DMS153 treated with DMSO at 0.1 percent for 48 hours (cell line): ENCODE measurements around the gene MSRB1.

Experiments
- DNase-seq: peaks from one replicate; lab custom pipeline; 2025; ENCODE audit not compliant: unreplicated experiment; lab: John Stamatoyannopoulos, UW

Gene MSRB1, protein sequence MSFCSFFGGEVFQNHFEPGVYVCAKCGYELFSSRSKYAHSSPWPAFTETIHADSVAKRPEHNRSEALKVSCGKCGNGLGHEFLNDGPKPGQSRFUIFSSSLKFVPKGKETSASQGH

DNA sequence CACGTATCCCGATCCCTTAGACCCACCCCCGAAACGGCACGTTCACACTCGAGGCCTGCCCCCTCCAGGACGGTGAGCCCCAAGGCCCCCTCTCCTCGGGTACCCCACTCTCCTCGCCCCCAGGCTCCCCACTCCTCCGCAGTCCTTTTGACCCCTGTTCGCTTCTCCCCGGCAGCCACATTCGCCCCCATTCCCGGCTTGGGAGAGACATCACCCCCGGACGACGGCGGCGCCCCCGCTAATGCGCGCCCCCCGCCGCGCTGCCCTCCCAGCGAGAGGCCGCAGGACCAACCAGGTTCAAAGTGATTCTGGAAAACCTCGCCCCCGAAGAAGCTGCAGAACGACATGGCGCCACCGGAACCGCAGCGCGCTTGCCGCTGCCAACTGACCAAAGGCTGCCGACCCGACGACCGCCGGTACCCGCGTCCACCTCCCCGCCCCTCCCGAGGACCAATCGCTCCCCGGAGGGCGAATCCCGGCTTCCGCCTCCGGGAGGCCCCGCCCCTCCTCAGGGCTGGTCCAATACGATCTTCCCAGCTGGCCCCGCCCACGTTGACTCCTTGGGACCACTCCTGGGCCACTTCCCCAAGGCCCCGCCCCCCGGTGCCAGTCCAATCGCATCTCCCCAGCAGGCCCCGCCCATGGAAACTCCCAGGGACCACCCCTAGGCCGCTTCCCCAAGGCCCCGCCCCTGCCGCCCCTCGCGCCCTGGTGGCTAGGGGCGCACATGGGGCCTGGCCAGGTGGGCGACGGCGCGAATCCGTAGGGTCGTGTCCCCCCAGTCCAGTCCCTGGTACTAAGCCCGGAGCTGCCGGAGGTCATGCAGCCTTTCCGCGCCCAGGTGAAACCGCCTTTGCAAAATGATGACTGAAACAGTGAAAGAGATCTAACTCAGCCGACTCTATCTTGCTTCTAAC lies at the start of gene MSRB1:
Gene MSRB1 (minus strand): TSS at position 390 of the 917 bp plus-strand sequence. CDS start 43 bp downstream, at position 347.
- peak; percentile 96 for DNase-seq

DNA sequence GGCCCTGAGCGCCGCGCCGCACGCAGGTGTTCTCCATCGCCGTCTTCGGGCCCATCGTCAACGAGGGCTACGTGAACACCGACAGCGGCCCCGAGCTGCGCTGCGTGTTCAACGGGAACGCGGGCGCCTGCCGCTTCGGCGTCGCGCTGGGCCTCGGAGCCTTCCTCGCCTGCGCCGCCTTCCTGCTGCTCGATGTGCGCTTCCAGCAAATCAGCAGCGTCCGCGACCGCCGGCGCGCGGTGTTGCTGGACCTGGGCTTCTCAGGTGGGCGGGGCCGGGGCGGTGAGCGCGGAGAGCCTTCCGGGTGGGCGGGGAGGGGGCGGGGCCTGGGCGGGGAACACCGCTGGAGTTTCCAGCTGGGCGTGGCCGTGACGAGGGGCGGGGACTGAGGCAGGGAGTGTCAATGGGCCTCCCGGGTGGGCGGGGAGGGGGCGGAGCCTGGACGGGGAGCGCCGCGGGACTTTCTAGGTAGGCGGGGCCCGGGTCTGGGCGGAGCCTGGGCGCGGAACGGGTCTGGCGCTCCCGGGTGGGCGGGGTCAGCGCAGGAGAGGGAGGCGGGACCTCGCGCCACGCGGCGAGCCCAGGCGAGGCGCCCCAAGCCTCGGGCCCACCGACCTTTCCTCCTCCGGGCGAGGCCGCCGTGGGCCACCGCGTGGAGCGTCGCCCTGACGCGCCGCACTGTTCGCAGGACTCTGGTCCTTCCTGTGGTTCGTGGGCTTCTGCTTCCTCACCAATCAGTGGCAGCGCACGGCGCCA lies 49.1 kb upstream of the MSRB1 start:
- no peak for DNase-seq

DNA sequence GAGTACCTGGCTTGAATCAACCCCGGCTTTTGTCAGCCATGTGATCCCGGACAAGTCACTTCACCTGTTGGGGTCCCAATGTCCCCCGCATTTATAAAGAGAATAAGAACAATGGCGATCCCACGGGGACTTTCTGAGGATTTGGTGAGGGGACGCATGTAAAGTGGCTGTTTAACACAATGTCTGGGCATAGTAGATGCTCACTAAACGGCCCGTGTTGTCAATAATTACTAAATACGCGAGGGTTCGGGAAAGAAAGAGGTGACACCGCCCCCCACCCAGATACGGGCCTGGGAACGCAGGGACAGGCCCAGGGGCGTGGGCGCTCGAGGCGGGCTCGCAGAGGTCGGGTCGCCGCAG lies 48.6 kb upstream of the MSRB1 start:
- no peak for DNase-seq

DNA sequence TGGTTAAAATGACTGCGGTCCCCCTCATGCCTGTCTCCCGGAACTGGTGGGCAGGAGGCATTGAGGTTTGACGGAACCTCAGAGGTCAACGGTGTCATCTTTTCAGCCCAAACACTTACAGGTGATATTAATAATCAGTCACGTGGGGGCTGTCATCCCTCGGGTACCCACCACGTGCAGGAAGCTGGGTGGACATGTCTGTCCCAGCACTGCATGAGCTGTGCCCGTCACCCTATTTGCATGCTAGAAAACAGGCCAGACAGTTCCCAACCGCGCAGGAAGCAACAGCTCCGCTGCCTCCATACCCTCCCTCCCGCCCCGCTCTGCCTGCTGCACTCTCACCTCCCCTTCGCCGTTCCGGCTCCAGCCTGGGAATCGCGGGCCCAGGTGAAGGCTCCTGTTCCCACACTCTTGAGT lies 48.1 kb upstream of the MSRB1 start:
- no peak for DNase-seq

DNA sequence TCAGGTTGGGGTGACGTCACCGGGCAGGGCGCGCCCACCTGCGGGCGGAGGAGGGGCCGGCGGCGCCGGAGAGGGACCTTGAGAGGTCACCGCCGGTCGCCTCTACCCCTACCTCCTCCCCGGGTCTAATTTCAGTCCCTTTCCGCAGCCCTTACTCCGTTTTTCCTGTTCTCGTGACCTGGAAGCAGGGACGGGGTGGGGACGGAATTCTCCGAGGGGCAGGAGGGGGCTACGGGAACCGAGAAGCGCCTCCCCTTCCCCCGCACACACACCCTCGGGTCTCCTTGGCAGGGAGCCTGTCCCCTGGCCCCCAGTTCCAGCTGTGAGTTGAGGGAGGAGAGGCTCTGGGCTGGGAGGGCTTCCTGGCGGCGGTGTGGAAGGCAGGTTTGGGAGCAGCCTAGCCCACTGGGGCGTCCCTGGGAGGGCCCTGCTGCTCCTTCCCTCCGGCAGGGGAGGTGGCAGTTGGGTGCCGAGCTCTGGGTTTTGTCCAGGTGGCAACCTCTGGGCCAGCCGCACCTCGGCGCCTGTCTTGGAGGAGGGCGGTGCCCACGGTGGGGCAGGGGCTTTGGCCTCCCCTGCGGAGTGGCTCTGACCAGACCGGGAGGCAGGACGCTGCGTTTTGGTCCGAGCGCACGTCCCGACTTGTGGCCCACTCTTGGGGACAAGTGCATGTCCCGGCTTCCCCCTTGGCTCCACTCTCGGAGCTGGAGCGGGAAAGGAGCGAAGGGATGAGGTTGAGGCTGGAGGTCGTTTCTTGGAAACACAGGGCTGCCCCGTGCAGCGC lies 47.5 kb upstream of the MSRB1 start:
- no peak for DNase-seq

DNA sequence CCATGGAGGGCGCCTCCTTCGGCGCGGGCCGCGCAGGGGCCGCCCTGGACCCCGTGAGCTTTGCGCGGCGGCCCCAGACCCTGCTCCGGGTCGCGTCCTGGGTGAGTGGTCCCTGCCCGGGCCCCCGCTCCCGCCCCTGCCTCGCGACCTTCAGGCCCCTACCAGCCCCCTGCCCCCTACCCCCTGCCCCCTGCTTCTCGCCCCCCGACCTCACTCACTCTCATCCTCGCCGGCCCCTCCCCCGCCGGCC lies 47.0 kb upstream of the MSRB1 start:
- DNase-seq, result no peak

DNA sequence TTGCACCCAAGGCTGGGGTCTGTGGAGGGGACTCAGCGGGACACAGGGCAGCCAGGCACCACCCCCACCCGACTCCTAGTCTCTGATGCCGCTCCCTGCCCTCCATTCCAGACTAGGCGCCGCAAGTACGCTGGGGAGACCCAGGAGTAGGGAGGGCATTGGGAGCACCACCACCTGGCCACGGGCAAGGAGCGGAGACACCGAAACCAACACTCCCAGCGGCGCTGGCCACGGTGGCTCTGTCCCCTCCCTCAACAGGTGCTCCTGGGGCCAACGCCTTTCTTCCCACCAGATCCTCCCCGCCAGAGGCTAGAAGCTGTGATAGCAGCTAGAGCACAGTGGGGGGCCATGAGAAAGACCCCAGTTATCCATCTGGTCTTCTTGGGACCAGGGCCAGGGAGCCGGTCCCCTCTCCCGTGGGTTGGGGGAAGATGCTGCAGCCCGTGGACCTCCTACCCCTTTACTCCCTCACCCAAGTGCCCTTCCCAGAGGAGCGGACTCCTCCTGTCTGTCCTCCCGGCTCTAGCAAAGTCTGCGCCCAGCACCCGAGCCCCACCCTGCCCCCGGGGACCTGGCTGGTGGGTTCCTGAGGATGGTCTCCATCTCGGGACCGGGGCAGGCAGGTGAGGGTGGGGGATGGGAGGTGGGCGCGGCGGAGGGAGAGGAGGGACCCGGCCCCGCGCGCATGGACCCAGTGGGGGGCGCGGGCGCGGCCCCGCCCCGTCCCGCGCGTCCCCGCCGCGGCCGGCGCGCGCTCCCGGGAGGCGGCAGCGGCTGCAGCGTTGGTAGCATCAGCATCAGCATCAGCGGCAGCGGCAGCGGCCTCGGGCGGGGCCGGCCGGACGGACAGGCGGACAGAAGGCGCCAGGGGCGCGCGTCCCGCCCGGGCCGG lies 46.5 kb upstream of the MSRB1 start, which contains the start of gene SYNGR3:
Gene SYNGR3 (plus strand): TSS at position 762 of the 892 bp plus-strand sequence. CDS start 133 bp downstream, outside the sequence.
- no peak for DNase-seq

DNA sequence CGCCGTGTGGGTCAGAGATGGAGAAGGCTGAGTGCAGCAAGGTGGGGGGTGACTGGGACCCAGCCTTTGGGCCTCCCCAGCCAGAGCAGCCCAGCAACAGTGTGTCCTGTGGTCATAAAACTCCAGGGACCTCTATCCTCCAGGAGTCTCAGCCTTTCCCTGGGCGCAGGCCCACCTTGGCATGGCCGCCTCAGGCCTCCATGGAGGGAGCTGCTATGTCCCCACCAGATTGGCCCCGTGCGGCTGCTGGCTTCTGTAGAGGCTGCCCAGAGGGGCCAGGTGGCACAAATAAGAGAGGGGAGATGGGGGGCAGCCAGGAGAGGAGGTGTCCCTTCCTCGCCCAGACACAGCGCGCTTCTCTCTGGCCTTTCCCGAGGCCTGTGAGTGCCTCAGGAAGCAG lies 44.2 kb upstream of the MSRB1 start:
- DNase-seq, result no peak

DNA sequence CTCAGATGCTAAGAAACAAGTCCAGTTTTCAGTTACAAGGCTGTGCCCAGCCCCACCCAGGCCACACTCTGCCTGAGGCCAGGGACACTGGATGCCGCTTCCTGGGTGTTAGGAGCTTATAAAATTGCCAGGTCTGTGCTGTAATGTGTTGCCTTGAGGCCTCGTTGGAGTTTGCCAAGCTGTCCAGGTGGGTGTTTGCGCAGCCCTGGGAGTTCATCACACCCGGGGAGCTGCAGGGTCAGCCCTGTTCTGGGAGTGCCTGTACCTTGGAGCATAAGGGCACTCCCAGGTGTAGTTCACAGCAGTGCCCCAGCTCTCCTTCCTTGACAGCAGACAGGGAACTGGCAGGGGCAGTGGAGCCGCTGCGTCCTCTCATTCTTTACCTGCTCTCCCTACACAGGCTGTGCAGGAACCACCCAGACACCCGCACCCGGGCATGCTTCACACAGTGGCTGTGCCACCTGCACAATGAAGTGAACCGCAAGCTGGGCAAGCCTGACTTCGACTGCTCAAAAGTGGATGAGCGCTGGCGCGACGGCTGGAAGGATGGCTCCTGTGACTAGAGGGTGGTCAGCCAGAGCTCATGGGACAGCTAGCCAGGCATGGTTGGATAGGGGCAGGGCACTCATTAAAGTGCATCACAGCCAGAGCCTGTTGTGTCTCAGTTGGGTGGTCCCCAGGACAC lies 42.6 kb upstream of the MSRB1 start:
- no peak for DNase-seq

DNA sequence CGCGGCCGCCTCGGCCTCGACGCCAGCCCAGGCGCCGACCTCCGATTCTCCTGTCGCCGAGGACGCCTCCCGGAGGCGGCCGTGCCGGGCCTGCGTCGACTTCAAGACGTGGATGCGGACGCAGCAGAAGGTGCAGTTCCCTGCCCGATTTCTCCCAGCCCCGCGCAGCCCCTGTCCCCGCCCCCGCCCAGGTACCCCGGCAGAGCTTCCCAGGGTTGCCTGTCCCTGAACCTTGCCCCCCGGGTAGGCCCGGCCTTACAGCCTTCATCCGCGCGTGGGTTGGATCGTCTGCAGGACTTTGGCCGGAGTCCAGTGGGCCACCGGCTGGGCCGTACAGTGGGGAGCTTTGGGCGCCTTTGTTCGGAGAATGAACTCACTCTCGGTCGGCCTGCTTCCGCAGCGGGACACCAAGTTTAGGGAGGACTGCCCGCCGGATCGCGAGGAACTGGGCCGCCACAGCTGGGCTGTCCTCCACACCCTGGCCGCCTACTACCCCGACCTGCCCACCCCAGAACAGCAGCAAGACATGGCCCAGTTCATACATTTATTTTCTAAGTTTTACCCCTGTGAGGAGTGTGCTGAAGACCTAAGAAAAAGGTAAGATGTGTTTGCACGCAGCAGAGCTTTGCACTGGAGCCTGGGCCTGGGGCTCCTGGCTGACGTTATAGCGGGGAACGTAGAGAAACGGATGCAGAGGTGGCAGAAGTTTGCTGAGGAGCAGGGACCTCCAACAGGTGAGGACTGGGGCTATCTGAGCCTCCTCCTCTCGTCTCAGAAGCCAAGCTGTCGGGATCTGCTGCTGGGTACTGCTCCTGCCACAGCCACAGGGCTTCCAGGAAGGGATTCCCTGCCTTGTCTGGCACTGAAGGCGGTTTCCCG lies 41.6 kb upstream of the MSRB1 start:
- DNase-seq, result no peak

DNA sequence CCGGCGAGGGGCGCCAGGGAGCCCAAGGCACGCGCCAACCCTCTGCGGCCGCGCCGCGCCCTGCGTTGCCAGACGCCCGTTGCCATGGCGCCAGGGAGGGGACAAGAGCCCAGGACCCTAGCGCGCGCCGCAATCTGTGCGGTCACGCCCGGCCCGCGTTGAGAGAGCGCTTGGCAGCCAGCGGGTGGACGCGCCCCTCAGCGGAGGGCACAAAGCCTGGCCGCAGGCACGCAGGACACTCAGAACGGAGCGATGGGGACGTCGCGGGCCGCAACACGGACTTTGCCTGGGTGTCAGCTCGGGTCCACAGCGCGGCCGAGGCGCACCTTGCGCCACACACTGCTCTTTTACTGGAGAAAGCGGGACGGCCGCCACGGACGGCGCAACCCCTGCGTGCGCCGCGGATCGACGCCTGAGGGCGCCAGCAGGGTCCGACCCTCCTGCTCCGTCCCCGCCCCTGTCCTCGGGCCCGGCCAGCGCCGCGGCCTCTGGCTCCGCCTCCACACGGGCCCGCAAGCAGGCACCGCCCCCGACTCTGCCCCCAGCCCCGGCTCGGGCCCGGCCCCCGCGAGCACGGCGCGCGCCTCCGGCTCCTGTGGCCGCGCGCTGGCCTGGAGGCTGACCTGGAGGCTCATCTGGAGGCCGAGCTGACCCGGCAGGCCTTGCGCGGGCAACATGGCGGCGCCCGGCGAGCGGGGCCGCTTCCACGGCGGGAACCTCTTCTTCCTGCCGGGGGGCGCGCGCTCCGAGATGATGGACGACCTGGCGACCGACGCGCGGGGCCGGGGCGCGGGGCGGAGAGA lies 40.7 kb upstream of the MSRB1 start, which contains the start of gene GFER:
Gene GFER (plus strand): TSS at position 650 of the 803 bp plus-strand sequence. CDS start 26 bp downstream, at position 676.
- DNase-seq, result peak; percentile 74

DNA sequence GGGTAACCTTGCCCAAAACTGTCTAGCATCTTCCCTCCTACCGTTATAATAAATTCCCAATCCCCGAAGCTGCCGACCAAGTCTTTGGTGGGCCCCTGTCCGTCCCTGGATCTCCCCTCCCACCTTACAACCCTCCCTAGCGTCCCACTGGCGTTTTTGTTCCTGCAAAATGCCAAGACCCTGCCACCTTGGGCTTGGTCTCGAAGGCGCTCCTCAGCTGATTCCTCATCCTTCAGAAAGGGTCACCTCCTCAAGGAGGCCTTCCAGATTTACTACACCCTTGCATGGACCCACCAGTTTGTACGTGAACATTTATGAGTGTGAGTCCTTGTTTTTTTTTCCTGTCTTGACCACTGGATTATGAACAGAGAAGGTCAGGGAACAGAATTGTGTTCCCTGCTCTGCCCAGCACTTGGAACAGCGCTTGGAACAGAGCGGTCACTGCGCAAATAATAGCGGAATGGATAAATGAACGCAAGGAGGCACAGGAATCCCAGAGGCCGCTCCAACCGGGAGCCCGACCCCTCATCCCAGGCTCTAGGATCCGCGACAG lies 40.1 kb upstream of the MSRB1 start:
- no peak for DNase-seq

DNA sequence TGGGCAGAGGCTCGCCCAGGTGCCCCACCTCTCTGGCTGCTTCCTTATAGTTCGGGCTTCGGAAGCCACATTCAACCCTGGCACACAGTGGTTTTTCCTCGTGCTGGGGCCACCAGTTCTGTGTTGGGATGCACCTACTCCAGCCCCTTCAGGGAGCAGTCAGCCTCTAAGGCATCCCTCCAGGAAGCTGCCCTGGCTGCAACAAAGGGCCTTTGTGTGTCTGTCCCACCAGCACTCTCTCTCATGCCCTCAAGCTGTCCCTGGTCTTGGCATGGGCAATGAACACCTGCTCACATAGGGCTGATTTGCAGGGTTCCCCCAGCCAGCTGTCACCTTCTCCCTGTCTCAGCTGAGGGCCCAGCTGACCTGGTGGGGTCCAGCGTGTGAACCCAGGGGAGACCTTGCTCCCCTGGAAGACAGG lies 39.0 kb upstream of the MSRB1 start:
- DNase-seq, result no peak

DNA sequence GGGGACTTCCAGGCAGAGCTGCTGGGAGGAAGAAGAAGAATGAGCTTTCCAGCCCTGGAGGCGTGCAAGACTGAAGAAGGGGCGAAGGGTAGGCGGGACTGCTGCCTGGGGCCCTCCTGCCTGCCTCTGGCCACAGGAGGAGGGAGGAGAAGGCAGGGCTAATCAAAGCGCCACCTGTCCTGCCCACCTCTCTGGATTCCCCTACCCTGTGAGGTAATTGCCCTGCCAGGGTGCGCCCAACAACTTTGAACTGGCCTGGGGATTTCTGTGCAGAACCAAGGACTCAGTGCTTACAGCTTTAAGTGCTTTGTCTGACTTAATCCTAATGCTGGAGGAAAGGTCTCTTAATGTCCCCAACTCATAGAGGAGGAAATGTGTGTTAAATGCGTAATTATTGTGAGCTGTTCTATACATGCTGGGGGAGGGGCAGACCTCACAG lies 38.4 kb upstream of the MSRB1 start, which contains the start of gene NOXO1:
Gene NOXO1 (minus strand): TSS at position 72 of the 439 bp plus-strand sequence. CDS start 290 bp downstream, outside the sequence.
- DNase-seq, result no peak

DNA sequence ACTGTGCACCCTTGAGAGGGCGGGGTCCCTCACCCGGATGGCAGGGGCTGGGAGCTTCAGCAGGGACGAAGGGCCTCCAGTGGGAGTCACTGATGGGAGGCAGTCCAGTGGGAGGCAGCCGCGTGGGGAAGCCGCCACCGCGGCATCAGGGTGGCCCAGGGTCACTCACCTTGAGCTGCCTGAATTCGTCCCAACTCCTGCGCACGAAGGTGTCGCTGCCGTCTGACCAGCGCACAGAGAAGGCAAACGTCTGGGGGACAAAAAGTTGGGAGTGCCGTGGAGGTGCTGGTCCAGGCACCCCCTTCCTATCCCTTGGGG lies 37.7 kb upstream of the MSRB1 start:
- no peak for DNase-seq

DNA sequence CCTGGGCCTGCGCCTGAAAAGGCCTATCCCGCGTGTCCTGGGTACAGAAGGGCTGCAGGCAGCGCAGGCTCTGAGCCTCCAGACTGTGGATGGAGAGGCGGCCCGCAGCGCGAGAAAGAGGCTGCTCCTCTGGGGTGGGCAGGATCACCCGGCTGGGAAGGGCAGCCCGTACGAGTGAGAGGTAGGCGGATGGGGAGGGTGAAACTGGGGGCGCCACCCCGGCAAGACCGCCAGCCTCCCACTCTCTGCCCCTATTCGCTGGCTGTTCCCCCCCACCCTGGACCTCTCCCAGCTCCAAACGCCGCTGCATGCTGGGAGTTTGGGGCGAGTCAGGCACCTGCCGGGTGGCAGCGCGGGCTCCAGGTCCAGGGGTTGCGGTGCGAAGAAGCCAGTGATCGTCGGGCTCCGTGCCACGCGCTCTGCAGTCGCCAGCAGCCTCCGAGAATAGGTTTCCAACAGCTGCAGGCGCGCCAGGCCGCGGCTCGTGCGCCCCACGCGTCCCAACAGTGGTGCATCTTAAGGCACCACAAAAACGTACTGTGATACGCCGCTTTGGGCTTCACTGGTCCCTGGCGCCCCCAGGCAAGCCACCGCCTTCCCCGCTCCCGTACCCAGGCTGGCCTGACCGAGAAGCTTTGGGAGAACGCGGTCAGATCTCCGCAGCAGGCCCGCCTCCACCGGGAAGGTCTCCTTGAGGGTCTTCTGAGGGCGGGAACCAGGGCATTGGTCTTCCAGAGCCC lies 37.2 kb upstream of the MSRB1 start:
- peak; percentile 21 for DNase-seq
